Right cardiac atrium (tissue), 5 donors: ENCODE data around the gene TFE3. TPM values are rescaled to one million over a fixed set of nuclear protein-coding genes. Genes with fewer than 3 reads are reported as not detected.

Source experiments
- polyA plus RNA-seq: library from polyadenylated mRNA; stranded (reverse); fragments of 200-250 nt; gene quantifications from one replicate; pipeline ENCODE4 v1.2.3, GENCODE V29; 2013
- total RNA-seq, 4 donors: library from RNA; stranded (reverse); fragmentation: NEBNext Ultra II Directional; extraction: Animal tissue kit (Norgen Biotek cat#: 25700); gene quantifications; one replicate each; pipeline ENCODE4 v1.2.1, GENCODE V29; 2021
- donor health status: healthy with polysubstance abuse.
- donor health status: DM: no; HTN: yes; CAD: no.
- donor health status: DM: no; HTN: no; CAD: no.
- donor health status: DM: no; HTN: yes; CAD: no; lungs with severe emphysema.
- donor health status: DM: yes; HTN: yes; CAD: no.

The TFE3 gene
- total and polyA plus RNA-seq, 5 donors = 21.4 to 37.8 (median 27.3) TPM

Other genes starting within 250 kb of the TFE3 start
- 10 to 100 TPM; 42.6 to 56.7 (median 50.5) TPM for gene HDAC6, start 241.3 kb downstream of the TFE3 start, total RNA-seq
- gene HDAC6, start 241.3 kb downstream of the TFE3 start, polyA plus RNA-seq = 41.5 TPM
- gene ERAS, start 216.8 kb downstream of the TFE3 start, total RNA-seq = not detected
- gene ERAS, start 216.8 kb downstream of the TFE3 start, polyA plus RNA-seq = not detected
- 1 to 10 TPM; 1.6 to 8.3 (median 4.9) TPM for gene PCSK1N, start 207.7 kb downstream of the TFE3 start, total RNA-seq
- 9.6 TPM for gene PCSK1N, start 207.7 kb downstream of the TFE3 start, polyA plus RNA-seq
- gene TIMM17B, start 145.6 kb downstream of the TFE3 start, total RNA-seq = 10 to 100 TPM; 45.3 to 68.2 (median 59.7) TPM
- 74.4 TPM for gene TIMM17B, start 145.6 kb downstream of the TFE3 start, polyA plus RNA-seq
- gene PQBP1, start 145.4 kb downstream of the TFE3 start, total RNA-seq = 10 to 100 TPM; 59.8 to 72.6 (median 69.8) TPM
- 78.6 TPM for gene PQBP1, start 145.4 kb downstream of the TFE3 start, polyA plus RNA-seq
- 10 to 100 TPM in 3 of 4 donors, 1 to 10 TPM in 1; 9.9 to 16.7 (median 13.2) TPM for gene SLC35A2, start 131.7 kb downstream of the TFE3 start, total RNA-seq
- gene SLC35A2, start 131.7 kb downstream of the TFE3 start, polyA plus RNA-seq = 10.4 TPM
- gene PIM2, start 124.3 kb downstream of the TFE3 start, total RNA-seq = 1 to 10 TPM; 3.6 to 6.6 (median 5.7) TPM
- 4.3 TPM for gene PIM2, start 124.3 kb downstream of the TFE3 start, polyA plus RNA-seq
- 10 to 100 TPM; 22.7 to 27.3 (median 24.9) TPM for gene OTUD5, start 85.8 kb downstream of the TFE3 start, total RNA-seq
- gene OTUD5, start 85.8 kb downstream of the TFE3 start, polyA plus RNA-seq = 19.9 TPM
- gene KCND1, start 71.5 kb downstream of the TFE3 start, total RNA-seq = 1 to 10 TPM; 1.3 to 1.6 (median 1.5) TPM
- gene KCND1, start 71.5 kb downstream of the TFE3 start, polyA plus RNA-seq = 0.97 TPM
- 10 to 100 TPM; 24.0 to 34.1 (median 27.8) TPM for gene GRIPAP1, start 41.1 kb downstream of the TFE3 start, total RNA-seq
- gene GRIPAP1, start 41.1 kb downstream of the TFE3 start, polyA plus RNA-seq = 20.6 TPM
- gene CCDC120, start 15.6 kb upstream of the TFE3 start, total RNA-seq = 1 to 10 TPM; 1.6 to 2.7 (median 1.9) TPM
- gene CCDC120, start 15.6 kb upstream of the TFE3 start, polyA plus RNA-seq = 1.2 TPM
- gene PRAF2, start 30.6 kb upstream of the TFE3 start, total RNA-seq = 10 to 100 TPM; 14.2 to 20.2 (median 17.6) TPM
- 23.4 TPM for gene PRAF2, start 30.6 kb upstream of the TFE3 start, polyA plus RNA-seq
- 10 to 100 TPM; 70.0 to 81.1 (median 79.8) TPM for gene WDR45, start 36.5 kb upstream of the TFE3 start, total RNA-seq
- gene WDR45, start 36.5 kb upstream of the TFE3 start, polyA plus RNA-seq = 82.5 TPM
- 10 to 100 TPM; 17.4 to 20.1 (median 18.1) TPM for gene GPKOW, start 80.4 kb upstream of the TFE3 start, total RNA-seq
- 14.2 TPM for gene GPKOW, start 80.4 kb upstream of the TFE3 start, polyA plus RNA-seq
- gene MAGIX, start 119.4 kb upstream of the TFE3 start, total RNA-seq = 10 to 100 TPM in 3 of 4 donors, 1 to 10 TPM in 1; 9.0 to 16.6 (median 15.4) TPM
- gene MAGIX, start 119.4 kb upstream of the TFE3 start, polyA plus RNA-seq = 16.5 TPM
- 10 to 100 TPM; 83.0 to 96.4 (median 87.0) TPM for gene PLP2, start 128.5 kb upstream of the TFE3 start, total RNA-seq
- 89.0 TPM for gene PLP2, start 128.5 kb upstream of the TFE3 start, polyA plus RNA-seq
- gene PRICKLE3, start 143.0 kb upstream of the TFE3 start, total RNA-seq = 10 to 100 TPM in 3 of 4 donors, 1 to 10 TPM in 1; 9.0 to 12.1 (median 11.0) TPM
- gene PRICKLE3, start 143.0 kb upstream of the TFE3 start, polyA plus RNA-seq = 8.5 TPM
- 1 to 10 TPM; 2.1 to 3.1 (median 2.4) TPM for gene SYP, start 156.8 kb upstream of the TFE3 start, total RNA-seq
- gene SYP, start 156.8 kb upstream of the TFE3 start, polyA plus RNA-seq = 3.0 TPM
- under 1 TPM; 0.17 to 0.78 (median 0.19) TPM for gene CACNA1F, start 190.0 kb upstream of the TFE3 start, total RNA-seq
- 0.09 TPM for gene CACNA1F, start 190.0 kb upstream of the TFE3 start, polyA plus RNA-seq
- gene CCDC22, start 192.1 kb upstream of the TFE3 start, total RNA-seq = 10 to 100 TPM in 3 of 4 donors, 1 to 10 TPM in 1; 9.2 to 13.7 (median 12.2) TPM
- gene CCDC22, start 192.1 kb upstream of the TFE3 start, polyA plus RNA-seq = 8.5 TPM
- gene FOXP3, start 221.4 kb upstream of the TFE3 start, total RNA-seq = under 1 TPM in 2 of 4 donors, not detected in 2; 0.09 to 0.28 TPM
- 0.05 TPM for gene FOXP3, start 221.4 kb upstream of the TFE3 start, polyA plus RNA-seq
- gene PPP1R3F, start 226.4 kb upstream of the TFE3 start, total RNA-seq = 10 to 100 TPM; 23.8 to 29.3 (median 25.5) TPM
- 23.5 TPM for gene PPP1R3F, start 226.4 kb upstream of the TFE3 start, polyA plus RNA-seq